HuH-7 (cell line): ENCODE measurements around the gene PEF1.

Experiments
- DNase-seq: peaks from one replicate; pipeline ENCODE4 v3.0.0; 2011; ENCODE audit warnings: low spot score

The PEF1 gene

DNA sequence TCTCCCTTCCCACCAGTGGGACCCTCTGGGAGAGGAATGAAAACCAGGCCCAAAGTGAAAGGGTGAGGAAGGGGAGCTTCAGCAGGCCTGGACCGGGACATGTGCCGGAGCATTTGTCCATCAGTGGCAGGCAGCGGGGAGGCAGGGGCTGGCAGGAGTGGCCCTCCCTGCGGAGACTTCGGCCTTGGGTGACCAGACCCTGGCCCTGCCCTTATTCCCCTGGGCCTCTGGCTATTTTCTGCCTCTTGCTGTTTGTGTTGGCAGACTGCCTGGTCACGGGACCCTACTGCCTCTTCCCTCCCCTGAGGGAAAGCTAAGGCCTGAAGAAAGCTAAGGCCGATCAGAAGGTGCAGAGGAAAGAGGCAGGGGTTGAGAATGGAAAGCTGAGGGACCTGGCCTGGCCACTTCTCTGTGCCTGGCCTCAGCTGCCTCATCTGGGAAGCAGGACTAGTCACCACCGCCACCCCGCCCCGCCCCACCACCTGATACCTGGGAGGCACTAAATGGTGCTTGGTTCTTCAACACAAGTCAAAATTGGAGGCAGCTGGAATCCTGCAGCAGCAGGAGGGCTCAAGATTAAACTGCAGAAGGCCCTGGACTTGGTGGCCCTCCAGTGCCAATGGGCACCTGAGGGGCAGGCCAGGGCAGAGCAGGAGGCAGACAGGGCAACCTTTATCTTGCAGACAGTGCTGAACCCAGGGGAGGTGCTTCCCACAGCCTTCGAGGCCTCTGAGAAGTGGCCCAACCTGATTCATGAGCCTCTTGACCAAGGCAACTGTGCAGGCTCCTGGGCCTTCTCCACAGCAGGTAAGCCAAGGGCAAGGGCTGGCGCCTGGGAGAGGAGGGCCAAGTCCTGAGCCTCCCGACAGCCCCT lies 60.4 kb downstream of the PEF1 start:
- DNase-seq: peak; percentile 83

DNA sequence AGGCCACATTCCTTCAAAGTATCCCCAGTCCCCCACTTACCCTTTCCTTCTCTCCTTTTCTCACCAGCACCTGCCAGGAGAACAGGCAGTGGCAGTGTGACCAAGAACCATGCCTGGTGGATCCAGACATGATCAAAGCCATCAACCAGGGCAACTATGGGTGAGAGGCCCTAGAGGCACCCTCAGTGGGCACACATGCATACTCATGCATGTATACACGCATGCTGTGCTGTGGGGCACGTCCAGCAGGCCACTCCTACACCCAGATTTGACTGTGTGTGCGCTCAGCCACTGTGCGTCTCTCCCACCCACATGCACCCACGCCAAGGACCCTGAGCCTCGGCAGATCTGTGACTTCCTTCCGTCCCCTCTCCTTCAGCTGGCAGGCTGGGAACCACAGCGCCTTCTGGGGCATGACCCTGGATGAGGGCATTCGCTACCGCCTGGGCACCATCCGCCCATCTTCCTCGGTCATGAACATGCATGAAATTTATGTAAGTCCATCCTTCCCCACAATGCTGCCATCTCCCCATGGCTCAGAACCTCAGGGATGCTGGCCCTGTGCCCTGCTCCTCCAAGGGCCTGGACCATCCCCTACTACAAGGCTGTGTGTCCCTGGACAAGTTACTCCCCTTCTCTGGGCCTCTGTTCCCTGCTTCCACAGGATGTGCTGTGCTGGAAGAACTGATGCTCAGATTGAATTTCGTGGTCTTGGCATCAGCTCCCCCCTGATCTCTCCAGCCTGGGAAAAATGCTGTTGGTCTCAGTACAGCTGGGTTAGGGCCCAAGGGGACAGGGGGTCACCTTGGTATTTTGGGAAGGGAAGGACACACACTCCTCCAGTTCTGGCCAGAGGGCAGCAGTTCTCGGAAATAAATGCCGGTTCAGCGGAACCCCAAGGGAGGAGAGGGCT lies 61.3 kb downstream of the PEF1 start:
- DNase-seq: no peak

DNA sequence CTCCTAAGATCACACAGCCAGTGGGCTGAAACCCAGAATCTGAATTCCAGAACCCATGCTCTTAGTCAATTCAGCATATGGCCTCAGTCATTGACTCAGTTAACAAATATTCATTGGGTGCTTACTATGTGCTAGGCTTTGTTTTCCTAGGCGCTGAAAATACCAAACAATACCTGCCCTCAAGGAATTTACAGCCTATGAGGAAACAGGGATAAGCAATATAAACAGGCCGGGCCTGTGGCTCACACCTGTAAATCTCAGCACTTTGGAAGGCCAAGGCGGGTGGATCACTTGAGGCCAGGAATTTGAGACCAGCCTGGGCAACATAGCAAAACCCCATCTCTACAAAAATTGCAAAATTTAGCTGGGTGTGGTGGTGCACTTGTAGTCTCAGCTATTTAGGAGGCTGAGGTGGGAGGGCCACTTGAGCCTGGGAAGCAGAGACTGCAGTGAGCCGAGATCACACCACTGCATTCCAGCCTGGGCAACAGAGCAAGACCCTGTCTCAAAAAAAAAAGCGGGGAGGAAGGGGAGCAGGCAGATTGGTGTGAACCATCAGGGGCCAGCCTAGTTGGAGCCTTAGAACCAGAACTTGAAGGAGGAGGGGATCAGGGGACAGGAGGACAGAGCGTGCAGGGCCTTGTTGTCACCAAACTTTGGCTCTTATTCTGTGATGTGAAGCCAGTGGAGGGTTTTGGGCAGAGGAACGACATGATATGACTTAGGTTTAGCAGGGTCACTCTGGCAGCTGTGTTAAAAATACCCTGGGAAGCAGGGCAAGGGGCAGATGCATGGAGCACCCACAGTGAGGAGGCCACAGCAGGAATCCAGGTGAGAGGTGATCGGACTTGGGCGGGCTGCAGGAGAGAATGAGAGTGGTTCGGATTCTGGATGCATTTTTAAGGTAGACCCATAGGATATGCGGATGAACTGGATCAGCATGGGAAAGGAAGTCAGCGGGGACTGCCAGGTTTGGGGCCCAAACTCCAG lies 62.6 kb downstream of the PEF1 start:
- no peak for DNase-seq

DNA sequence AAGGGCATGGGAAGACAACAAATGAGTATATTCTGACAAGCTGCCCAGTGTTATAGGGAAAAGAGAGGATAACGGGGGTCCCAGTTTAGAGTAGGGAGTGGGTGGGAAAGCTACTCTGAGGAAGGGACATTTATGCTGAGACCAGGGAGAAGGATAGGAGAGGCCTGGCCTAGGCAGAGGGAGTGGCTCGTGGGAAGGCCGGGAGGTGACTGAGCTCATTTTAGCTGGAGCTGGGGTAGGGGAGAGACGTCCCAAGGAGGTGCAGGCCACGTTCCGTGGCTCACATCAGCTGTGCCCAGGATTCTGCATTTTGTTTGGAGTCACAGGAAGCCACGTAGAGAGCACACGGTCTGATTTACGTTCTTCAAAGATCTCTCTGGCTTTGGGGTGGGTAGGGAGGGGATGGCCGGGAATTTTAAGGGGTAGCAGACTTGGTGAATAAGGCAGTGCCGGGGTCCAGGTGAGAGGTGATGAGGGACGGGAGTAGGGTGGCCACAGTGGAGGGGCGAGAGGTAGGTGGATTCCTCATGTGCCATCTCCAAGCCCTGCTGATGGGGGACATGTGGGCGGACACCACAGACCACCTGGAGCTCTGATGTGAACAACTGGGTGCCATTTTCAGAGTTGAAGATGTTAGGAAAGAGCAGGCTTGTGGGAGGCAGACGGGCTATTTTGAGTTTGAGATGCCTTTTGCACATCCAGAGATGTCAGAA lies 63.6 kb downstream of the PEF1 start:
- no peak for DNase-seq

DNA sequence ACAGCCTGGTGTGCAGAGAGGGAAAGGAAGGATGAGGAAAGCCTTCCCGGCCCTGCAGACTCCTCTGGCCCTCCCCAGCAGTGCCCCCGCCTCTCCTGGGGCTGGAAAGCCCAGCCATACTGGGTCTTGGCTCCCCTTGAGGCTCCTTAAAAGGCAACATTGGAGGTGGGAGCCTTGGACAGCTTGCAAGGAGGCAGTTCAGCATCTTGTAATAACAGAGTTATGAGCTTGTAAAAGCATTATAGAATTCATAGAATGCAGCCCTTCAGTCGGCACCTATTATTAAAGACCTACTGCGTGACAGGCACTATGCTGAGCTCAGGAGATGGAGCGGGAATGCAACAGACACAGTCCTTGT lies 64.2 kb downstream of the PEF1 start:
- no peak for DNase-seq
